OCI-LY1 (cell line): ENCODE results near the gene SLC4A1AP.

ENCODE experiments used
- H2AFZ ChIP-seq: fragments of 200-600 bp; sonication (generic), shearing (Covaris generic); 2 replicates; pipeline ENCODE4 v1.6.0; 2014; ENCODE audit warnings: antibody characterized with exemption, mild to moderate bottlenecking, low read length
- H3F3A ChIP-seq: fragments of 200-600 bp; sonication (generic), shearing (Covaris generic); 2 replicates; pipeline ENCODE4 v1.6.0; 2014; ENCODE audit warnings: mild to moderate bottlenecking, antibody characterized with exemption, low read length, moderate library complexity; ENCODE audit not compliant: insufficient read depth
- H3K27ac ChIP-seq: fragments of 200-600 bp; sonication (generic); 2 replicates; pipeline ENCODE4 v1.5.1; 2014; ENCODE audit warnings: low read length, mixed run types, mild to moderate bottlenecking, low read depth; ENCODE audit not compliant: poor library complexity, severe bottlenecking
- H3K27me3 ChIP-seq: fragments of 200-600 bp; sonication (generic); 2 replicates; pipeline ENCODE4 v1.6.0; 2014; ENCODE audit warnings: antibody characterized with exemption, mild to moderate bottlenecking, low read length, moderate library complexity; ENCODE audit not compliant: insufficient read depth
- H3K36me3 ChIP-seq: fragments of 200-600 bp; sonication (generic); 2 replicates; pipeline ENCODE4 v1.6.1; 2014; ENCODE audit warnings: mild to moderate bottlenecking, antibody characterized with exemption, low read length, moderate library complexity, mixed read lengths; ENCODE audit not compliant: insufficient read depth
- H3K4me1 ChIP-seq: fragments of 200-600 bp; sonication (generic); 2 replicates; pipeline ENCODE4 v1.5.1; 2014; ENCODE audit warnings: mild to moderate bottlenecking, low read length, moderate library complexity; ENCODE audit not compliant: insufficient read depth, severe bottlenecking
- H3K4me2 ChIP-seq: fragments of 200-600 bp; sonication (generic), shearing (Covaris generic); 2 replicates; pipeline ENCODE4 v1.6.1; 2014; ENCODE audit warnings: low read length
- H3K4me3 ChIP-seq: fragments of 200-600 bp; sonication (generic); 2 replicates; pipeline ENCODE4 v1.5.1; 2014; ENCODE audit warnings: low read length, low read depth, mild to moderate bottlenecking, mixed read lengths; ENCODE audit not compliant: poor library complexity, severe bottlenecking
- H3K79me2 ChIP-seq: fragments of 200-600 bp; shearing (Covaris generic); 2 replicates; pipeline ENCODE4 v1.6.1; 2016; ENCODE audit warnings: mixed run types, low read length, mixed read lengths; ENCODE audit not compliant: insufficient read depth
- H3K9ac ChIP-seq: fragments of 200-600 bp; sonication (generic), shearing (Covaris generic); 2 replicates; pipeline ENCODE4 v1.6.1; 2014; ENCODE audit warnings: mild to moderate bottlenecking, low read length, mixed read lengths
- H3K9me2 ChIP-seq: fragments of 200-600 bp; sonication (generic), shearing (Covaris generic); 2 replicates; pipeline ENCODE4 v1.6.1; 2014; ENCODE audit warnings: low read depth, mild to moderate bottlenecking, low read length, mixed read lengths
- H3K9me3 ChIP-seq: fragments of 200-600 bp; shearing (Covaris generic); 2 replicates; pipeline ENCODE4 v1.6.1; 2014; ENCODE audit warnings: low read length, mixed read lengths
- H4K20me1 ChIP-seq: fragments of 200-600 bp; sonication (generic), shearing (Covaris generic); 2 replicates; pipeline ENCODE4 v1.6.0; 2016; ENCODE audit warnings: mild to moderate bottlenecking, low read length; ENCODE audit not compliant: insufficient read depth
- CTCF ChIP-seq: fragments of 200-600 bp; sonication (generic), shearing (Covaris generic); IDR thresholded peaks from 2 replicates; pipeline ENCODE4 v1.5.1; 2017; ENCODE audit warnings: mild to moderate bottlenecking, antibody characterized with exemption, low read length, moderate library complexity, mixed read lengths
- EZH2 ChIP-seq: fragments of 200-600 bp; sonication (generic), shearing (Covaris generic); IDR thresholded peaks from 2 replicates; pipeline ENCODE4 v1.8.0; 2017; ENCODE audit warnings: borderline replicate concordance, mixed run types, mild to moderate bottlenecking, antibody characterized with exemption, low read length, moderate library complexity, mixed read lengths

Gene SLC4A1AP

DNA sequence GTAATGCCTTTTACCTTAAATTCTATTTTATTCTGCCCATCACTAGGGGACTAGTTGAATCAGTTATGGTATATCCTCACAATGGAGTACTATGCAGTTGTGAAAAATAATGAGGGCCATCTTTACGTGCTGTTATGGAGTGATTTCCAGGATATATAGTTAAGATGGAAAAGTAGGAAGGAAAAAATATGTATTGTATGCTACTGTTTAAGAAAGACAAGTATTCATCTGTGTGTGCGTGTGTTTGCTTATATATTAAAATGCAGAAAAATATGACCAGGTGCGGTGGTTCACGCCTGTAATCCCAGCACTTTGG lies 75.3 kb downstream of the SLC4A1AP start:
- H3K27me3 ChIP-seq, result no peaks in the 10 kb centered on the region
- no peaks in the 10 kb centered on the region for H3K4me1 ChIP-seq
- no peak overlapping the region for H2AFZ ChIP-seq
- no peak overlapping the region for H3K9ac ChIP-seq
- H3K9me2 ChIP-seq, result no peaks in the 10 kb centered on the region
- H3K36me3 ChIP-seq, result no peaks in the 10 kb centered on the region
- H3K4me2 ChIP-seq, result no peak overlapping the region
- no peaks in the 10 kb centered on the region for H3F3A ChIP-seq
- TF ChIP-seq CTCF (no peak), EZH2 (no peak)
- no peak overlapping the region for H3K27ac ChIP-seq
- no peaks in the 10 kb centered on the region for H3K79me2 ChIP-seq
- no peaks in the 10 kb centered on the region for H4K20me1 ChIP-seq
- H3K9me3 ChIP-seq, result no peaks in the 10 kb centered on the region
- H3K4me3 ChIP-seq, result no peak overlapping the region

GRCh38 chr2:27741673-27742072 lies 78.0 kb downstream of the SLC4A1AP start:
- Histone ChIP-seq H3K4me1 (no peaks in the 10 kb centered on the region), H3F3A (no peaks in the 10 kb centered on the region), H3K4me2 (no peak overlapping the region), H3K9ac (no peak overlapping the region), H3K36me3 (no peaks in the 10 kb centered on the region), H4K20me1 (no peaks in the 10 kb centered on the region), H3K9me2 (no peaks in the 10 kb centered on the region), H3K27me3 (no peaks in the 10 kb centered on the region), H3K4me3 (no peak overlapping the region), H3K27ac (no peak overlapping the region), H3K79me2 (no peaks in the 10 kb centered on the region), H2AFZ (no peak overlapping the region), H3K9me3 (no peaks in the 10 kb centered on the region)
- TF ChIP-seq EZH2, result no peak
- no peak for TF ChIP-seq CTCF

DNA sequence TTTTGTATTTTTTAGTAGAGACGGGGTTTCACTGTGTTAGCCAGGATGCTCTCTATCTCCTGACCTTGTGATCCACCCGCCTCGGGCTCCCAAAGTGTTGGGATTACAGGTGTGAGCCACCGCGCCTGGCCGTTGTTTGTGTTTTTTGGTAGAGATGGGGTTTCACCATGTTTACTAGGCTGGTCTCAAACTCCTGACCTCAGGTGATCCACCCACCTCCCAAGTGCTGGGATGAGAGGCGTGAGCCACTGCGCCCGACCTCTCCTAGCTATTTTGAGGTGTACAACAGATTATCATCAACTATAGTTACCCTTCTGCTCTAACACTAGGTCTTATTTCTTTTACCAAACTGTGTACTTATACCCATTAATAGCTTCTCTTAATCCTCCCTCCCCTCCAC lies 78.9 kb downstream of the SLC4A1AP start:
- Histone ChIP-seq H4K20me1 (no peaks in the 10 kb centered on the region), H3K27me3 (no peaks in the 10 kb centered on the region), H3K4me2 (no peak overlapping the region), H3K9me2 (no peaks in the 10 kb centered on the region), H3F3A (no peaks in the 10 kb centered on the region), H3K79me2 (no peaks in the 10 kb centered on the region), H3K4me1 (no peaks in the 10 kb centered on the region), H3K4me3 (no peak overlapping the region), H2AFZ (no peak overlapping the region), H3K9me3 (no peaks in the 10 kb centered on the region), H3K27ac (no peak overlapping the region), H3K36me3 (no peaks in the 10 kb centered on the region), H3K9ac (no peak overlapping the region)
- TF ChIP-seq EZH2 (no peak), CTCF (no peak)
